Measurements from ENCODE around the gene CYTH2.

GRCh38 chr19:48508729-48509411 lies 39.7 kb downstream of the CYTH2 start:
- TF ChIP-seq POLR2A (IDR thresholded peaks at IDR 0.05; ENCODE audit: low read depth, low read length) (no peak), POLR2AphosphoS5 (IDR thresholded peaks at IDR 0.05; ENCODE audit: low read depth, low read length) (no peak)
